ENCODE data around the gene SUGCT. TPM values are rescaled to one million over a fixed set of nuclear protein-coding genes. Genes with fewer than 3 reads are reported as not detected.

Gene SUGCT
- total RNA-seq, 1 experiment from 2014 or later: 4.6 TPM

DNA sequence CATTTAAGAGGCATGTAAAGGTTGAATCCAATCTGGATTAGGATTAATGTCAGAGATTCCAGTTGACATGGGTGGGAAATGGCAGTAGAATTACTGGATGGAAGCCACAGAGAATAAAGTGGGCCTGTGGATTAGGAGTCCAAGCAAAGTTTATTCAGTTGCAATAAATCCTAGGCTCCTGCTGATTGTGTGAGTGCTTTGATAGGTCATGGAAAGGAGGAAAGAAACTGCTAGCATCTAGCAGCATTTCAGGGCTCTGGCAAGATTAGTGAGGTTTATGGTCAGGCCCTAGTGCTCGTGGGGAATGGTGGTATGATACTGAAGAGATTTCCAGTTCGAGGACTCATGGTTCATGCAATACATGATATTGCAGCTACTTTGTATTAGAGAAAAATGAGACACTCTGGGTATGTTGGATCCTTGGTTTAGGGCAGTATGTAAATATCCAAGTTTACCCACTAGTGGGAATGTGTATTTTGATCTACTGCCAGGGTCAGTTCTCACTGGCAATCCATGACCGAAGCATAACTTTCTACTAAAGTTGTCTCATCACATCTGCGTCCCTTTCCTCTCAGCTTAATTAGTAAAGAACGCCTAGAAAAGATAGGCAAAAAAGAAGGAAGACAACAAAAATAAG lies 235.0 kb downstream of the SUGCT start:
- H3K9me3 Mint-ChIP-seq: peaks cover 4% of the 10 kb centered on the region
- H3K27me3 Mint-ChIP-seq (ENCODE audit: low read depth): no peaks in the 10 kb centered on the region; the same call in 1 of the 2 replicates
- ATAC-seq (no peak), DNase-seq (ENCODE audit: low spot score) (no peak)
- CTCF ChIA-PET: no interaction called here
- no peaks in the 10 kb centered on the region for H3K4me1 Mint-ChIP-seq
- H3K27ac Mint-ChIP-seq: no peak overlapping the region
- POLR2A ChIA-PET: no interaction called here
- H3K4me3 Mint-ChIP-seq: no peak overlapping the region
- peaks cover 2% of the 10 kb centered on the region; the same call in 1 of the 2 replicates for H3K36me3 Mint-ChIP-seq
- TF ChIP-seq CBFB (CRISPR knock-in tag; IDR thresholded peaks at IDR 0.05; ENCODE audit: low read depth) (no peak), SOX15 (CRISPR knock-in tag; IDR thresholded peaks at IDR 0.05) (no peak), ZNF317 (CRISPR knock-in tag; IDR thresholded peaks at IDR 0.05; ENCODE audit: borderline replicate concordance, low read depth) (no peak), GABPB1 (CRISPR knock-in tag; IDR thresholded peaks at IDR 0.05) (no peak), ELF4 (CRISPR knock-in tag; IDR thresholded peaks at IDR 0.05; ENCODE audit: low read depth) (no peak), ZNF138 (CRISPR knock-in tag; conservative IDR thresholded peaks at IDR 0.05) (no peak), CREM (CRISPR knock-in tag; IDR thresholded peaks at IDR 0.05) (no peak), GTF2I (CRISPR knock-in tag; conservative IDR thresholded peaks at IDR 0.05) (no peak)
- TF ChIP-seq, protein P1, sequence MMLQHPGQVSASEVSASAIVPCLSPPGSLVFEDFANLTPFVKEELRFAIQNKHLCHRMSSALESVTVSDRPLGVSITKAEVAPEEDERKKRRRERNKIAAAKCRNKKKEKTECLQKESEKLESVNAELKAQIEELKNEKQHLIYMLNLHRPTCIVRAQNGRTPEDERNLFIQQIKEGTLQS (CRISPR knock-in tag; conservative IDR thresholded peaks at IDR 0.05): no peak
- TF ChIP-seq, protein P2, sequence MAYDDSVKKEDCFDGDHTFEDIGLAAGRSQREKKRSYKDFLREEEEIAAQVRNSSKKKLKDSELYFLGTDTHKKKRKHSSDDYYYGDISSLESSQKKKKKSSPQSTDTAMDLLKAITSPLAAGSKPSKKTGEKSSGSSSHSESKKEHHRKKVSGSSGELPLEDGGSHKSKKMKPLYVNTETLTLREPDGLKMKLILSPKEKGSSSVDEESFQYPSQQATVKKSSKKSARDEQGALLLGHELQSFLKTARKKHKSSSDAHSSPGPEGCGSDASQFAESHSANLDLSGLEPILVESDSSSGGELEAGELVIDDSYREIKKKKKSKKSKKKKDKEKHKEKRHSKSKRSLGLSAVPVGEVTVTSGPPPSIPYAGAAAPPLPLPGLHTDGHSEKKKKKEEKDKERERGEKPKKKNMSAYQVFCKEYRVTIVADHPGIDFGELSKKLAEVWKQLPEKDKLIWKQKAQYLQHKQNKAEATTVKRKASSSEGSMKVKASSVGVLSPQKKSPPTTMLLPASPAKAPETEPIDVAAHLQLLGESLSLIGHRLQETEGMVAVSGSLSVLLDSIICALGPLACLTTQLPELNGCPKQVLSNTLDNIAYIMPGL (CRISPR knock-in tag; IDR thresholded peaks at IDR 0.05): no peak
- TF ChIP-seq, protein P3, sequence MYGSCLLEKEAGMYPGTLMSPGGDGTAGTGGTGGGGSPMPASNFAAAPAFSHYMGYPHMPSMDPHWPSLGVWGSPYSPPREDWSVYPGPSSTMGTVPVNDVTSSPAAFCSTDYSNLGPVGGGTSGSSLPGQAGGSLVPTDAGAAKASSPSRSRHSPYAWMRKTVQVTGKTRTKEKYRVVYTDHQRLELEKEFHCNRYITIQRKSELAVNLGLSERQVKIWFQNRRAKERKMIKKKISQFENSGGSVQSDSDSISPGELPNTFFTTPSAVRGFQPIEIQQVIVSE (CRISPR knock-in tag; IDR thresholded peaks at IDR 0.05; ENCODE audit: borderline replicate concordance): no peak
- TF ChIP-seq, protein P4, sequence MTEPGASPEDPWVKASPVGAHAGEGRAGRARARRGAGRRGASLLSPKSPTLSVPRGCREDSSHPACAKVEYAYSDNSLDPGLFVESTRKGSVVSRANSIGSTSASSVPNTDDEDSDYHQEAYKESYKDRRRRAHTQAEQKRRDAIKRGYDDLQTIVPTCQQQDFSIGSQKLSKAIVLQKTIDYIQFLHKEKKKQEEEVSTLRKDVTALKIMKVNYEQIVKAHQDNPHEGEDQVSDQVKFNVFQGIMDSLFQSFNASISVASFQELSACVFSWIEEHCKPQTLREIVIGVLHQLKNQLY (CRISPR knock-in tag; IDR thresholded peaks at IDR 0.05): no peak
- TF ChIP-seq, protein P5, sequence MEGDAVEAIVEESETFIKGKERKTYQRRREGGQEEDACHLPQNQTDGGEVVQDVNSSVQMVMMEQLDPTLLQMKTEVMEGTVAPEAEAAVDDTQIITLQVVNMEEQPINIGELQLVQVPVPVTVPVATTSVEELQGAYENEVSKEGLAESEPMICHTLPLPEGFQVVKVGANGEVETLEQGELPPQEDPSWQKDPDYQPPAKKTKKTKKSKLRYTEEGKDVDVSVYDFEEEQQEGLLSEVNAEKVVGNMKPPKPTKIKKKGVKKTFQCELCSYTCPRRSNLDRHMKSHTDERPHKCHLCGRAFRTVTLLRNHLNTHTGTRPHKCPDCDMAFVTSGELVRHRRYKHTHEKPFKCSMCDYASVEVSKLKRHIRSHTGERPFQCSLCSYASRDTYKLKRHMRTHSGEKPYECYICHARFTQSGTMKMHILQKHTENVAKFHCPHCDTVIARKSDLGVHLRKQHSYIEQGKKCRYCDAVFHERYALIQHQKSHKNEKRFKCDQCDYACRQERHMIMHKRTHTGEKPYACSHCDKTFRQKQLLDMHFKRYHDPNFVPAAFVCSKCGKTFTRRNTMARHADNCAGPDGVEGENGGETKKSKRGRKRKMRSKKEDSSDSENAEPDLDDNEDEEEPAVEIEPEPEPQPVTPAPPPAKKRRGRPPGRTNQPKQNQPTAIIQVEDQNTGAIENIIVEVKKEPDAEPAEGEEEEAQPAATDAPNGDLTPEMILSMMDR (IDR thresholded peaks at IDR 0.05): no peak
- TF ChIP-seq, protein P6, sequence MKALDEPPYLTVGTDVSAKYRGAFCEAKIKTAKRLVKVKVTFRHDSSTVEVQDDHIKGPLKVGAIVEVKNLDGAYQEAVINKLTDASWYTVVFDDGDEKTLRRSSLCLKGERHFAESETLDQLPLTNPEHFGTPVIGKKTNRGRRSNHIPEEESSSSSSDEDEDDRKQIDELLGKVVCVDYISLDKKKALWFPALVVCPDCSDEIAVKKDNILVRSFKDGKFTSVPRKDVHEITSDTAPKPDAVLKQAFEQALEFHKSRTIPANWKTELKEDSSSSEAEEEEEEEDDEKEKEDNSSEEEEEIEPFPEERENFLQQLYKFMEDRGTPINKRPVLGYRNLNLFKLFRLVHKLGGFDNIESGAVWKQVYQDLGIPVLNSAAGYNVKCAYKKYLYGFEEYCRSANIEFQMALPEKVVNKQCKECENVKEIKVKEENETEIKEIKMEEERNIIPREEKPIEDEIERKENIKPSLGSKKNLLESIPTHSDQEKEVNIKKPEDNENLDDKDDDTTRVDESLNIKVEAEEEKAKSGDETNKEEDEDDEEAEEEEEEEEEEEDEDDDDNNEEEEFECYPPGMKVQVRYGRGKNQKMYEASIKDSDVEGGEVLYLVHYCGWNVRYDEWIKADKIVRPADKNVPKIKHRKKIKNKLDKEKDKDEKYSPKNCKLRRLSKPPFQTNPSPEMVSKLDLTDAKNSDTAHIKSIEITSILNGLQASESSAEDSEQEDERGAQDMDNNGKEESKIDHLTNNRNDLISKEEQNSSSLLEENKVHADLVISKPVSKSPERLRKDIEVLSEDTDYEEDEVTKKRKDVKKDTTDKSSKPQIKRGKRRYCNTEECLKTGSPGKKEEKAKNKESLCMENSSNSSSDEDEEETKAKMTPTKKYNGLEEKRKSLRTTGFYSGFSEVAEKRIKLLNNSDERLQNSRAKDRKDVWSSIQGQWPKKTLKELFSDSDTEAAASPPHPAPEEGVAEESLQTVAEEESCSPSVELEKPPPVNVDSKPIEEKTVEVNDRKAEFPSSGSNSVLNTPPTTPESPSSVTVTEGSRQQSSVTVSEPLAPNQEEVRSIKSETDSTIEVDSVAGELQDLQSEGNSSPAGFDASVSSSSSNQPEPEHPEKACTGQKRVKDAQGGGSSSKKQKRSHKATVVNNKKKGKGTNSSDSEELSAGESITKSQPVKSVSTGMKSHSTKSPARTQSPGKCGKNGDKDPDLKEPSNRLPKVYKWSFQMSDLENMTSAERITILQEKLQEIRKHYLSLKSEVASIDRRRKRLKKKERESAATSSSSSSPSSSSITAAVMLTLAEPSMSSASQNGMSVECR (CRISPR knock-in tag; IDR thresholded peaks at IDR 0.05; ENCODE audit: borderline replicate concordance): no peak
